CD4-positive, alpha-beta T cell (primary cell): Measurements from ENCODE around the gene MMP20. TPM values are rescaled to one million over a fixed set of nuclear protein-coding genes. Genes with fewer than 3 reads are reported as not detected.

ENCODE experiments used
- ATAC-seq: fragments of 200-7000 bp; cut with Tn5 transposase; one replicate; pipeline ENCODE4 v1.10.0; 2022; ENCODE audit warnings: mild to moderate bottlenecking; ENCODE audit not compliant: poor library complexity
- CTCF ChIA-PET: fragments of 350-600 bp; sonication (Branson Sonifier 250); formaldehyde crosslinking; loops from one replicate; lab custom pipeline; 2021; ENCODE audit warnings: antibody characterized with exemption, inconsistent platforms; lab: Charles Lee
- POLR2A ChIA-PET: fragments of 350-600 bp; sonication (Branson Sonifier 250); formaldehyde crosslinking; loops from one replicate; lab custom pipeline; 2021; ENCODE audit warnings: antibody characterized with exemption, inconsistent platforms; lab: Charles Lee
- DNase-seq, 14 experiments: peaks; one replicate each; pipeline ENCODE4 v3.0.0-alpha.2; 2013 to 2020; ENCODE audit warnings: mixed read lengths in 2 of 14
- H3K27ac ChIP-seq, 2 donors: one replicate each; pipeline versions ENCODE4 v1.5.1 to v1.7.0; 2013; ENCODE audit warnings: low read length in 2 of 2, low read depth in 1 of 2, mild to moderate bottlenecking in 1 of 2
- H3K27me3 ChIP-seq, 2 experiments: 1 replicate in 1 of 2; 2 replicates in 1 of 2; pipeline versions ENCODE4 v1.6.1 to v1.7.0; 2013; ENCODE audit warnings: low read length in 2 of 2, control low read depth in 1 of 2, mild to moderate bottlenecking in 1 of 2, moderate library complexity in 1 of 2; ENCODE audit not compliant: insufficient read depth in 2 of 2, control insufficient read depth in 1 of 2
- H3K36me3 ChIP-seq: one replicate; pipeline ENCODE4 v1.6.1; 2013; ENCODE audit warnings: low read length, control low read depth; ENCODE audit not compliant: insufficient read depth
- H3K4me1 ChIP-seq: one replicate; pipeline ENCODE4 v1.6.1; 2013; ENCODE audit warnings: low read length, control low read depth; ENCODE audit not compliant: insufficient read depth
- H3K4me3 ChIP-seq: one replicate; pipeline ENCODE4 v1.5.1; 2013; ENCODE audit warnings: mild to moderate bottlenecking, low read length, moderate library complexity
- H3K9me3 ChIP-seq, 2 experiments: 1 replicate in 1 of 2; 2 replicates in 1 of 2; pipeline versions ENCODE4 v1.6.1 to v1.7.0; 2013; ENCODE audit warnings: low read length in 2 of 2, mild to moderate bottlenecking in 2 of 2, control low read depth in 1 of 2, moderate library complexity in 1 of 2; ENCODE audit not compliant: control insufficient read depth in 1 of 2, insufficient read depth in 1 of 2
- H3K27ac Mint-ChIP-seq: one replicate; pipeline ENCODE4 v1.8.0; 2020; ENCODE audit warnings: mixed read lengths
- H3K27me3 Mint-ChIP-seq: one replicate; pipeline ENCODE4 v1.8.0; 2021; ENCODE audit warnings: mixed read lengths
- H3K36me3 Mint-ChIP-seq: one replicate; pipeline ENCODE4 v1.8.0; 2021; ENCODE audit warnings: low read depth, mixed read lengths
- H3K4me1 Mint-ChIP-seq: one replicate; pipeline ENCODE4 v1.8.0; 2021; ENCODE audit warnings: low read depth, mixed read lengths
- H3K4me3 Mint-ChIP-seq: one replicate; pipeline ENCODE4 v1.8.0; 2020; ENCODE audit warnings: mild to moderate bottlenecking, mixed read lengths
- H3K9me3 Mint-ChIP-seq: one replicate; pipeline ENCODE4 v1.8.0; 2020; ENCODE audit warnings: mixed read lengths
- intact Hi-C, 2 experiments: fragments of 100-400 bp; cut with DNase I in 1 of 2; cut with micrococcal nuclease in 1 of 2; formaldehyde crosslinking; loops; one replicate each; pipeline versions ENCODE4 v1.15.1 to v1.9.0; 2023 to 2025; cut with DNase I, micrococcal nuclease
- total RNA-seq, 174 experiments: library from RNA in 2 of 174; stranded (reverse) in 2 of 174; gene quantifications; one replicate each; pipeline ENCODE4 v1.2.3 and lab custom pipeline; 2021 to 2026
- TF ChIP-seq, protein P1 (sequence below): fragments of 200-600 bp; IDR thresholded peaks from one replicate; pipeline ENCODE4 v1.8.0; 2022; ENCODE audit warnings: antibody characterized with exemption, mild to moderate bottlenecking

Gene MMP20
- total RNA-seq, 2 experiments from 2014 or later: not detected

DNA sequence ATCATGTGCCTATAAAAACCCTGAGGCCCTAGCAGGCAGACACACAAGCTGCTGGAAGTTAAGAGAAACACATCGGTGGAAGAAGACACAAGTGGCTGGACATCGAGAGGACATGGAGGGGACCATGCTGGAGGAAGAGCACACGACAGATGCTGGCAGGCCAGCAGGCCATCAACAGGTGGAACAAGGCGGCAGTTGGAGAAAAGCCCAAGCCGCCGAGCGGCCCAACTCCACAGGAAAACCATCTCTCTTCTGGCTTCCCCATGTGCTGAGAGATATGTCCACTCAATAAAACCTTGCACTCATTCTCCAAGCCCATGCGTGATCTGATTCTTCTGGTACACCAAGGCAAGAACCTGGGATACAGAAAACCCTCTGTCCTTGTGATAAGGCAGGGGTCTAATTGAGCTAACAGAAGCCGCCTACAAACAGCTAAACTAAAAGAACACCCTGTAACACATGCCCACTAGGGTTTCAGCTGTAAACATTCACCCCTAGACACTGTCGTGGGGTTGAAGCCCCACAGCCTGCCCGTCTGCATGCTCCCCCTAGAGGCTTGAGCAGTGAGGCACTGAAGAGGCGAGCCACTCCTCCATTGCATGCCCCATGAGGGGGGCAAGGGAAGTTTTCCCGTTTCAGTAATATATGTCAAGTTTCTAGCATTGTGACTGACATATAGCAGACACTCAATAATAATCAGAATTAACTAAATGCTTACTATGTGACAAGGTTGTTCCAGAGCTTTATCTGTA lies 39.0 kb upstream of the MMP20 start:
- ChIA-PET CTCF (no interaction called here), POLR2A (no interaction called here)
- Mint-ChIP-seq H3K4me3 (no peak overlapping the region), H3K27ac (no peak overlapping the region), H3K27me3 (peaks cover 20% of the 10 kb centered on the region), H3K4me1 (no peaks in the 10 kb centered on the region), H3K9me3 (no peaks in the 10 kb centered on the region), H3K36me3 (no peaks in the 10 kb centered on the region)
- Histone ChIP-seq H3K9me3 (no peaks in the 10 kb centered on the region), H3K4me3 (no peak overlapping the region), H3K27ac (no peak overlapping the region), H3K4me1 (no peaks in the 10 kb centered on the region), H3K36me3 (no peaks in the 10 kb centered on the region), H3K27me3 (no peaks in the 10 kb centered on the region)
- intact Hi-C loops: loop anchor here in 1 of 2 experiments (2.0 kb wide), 1 partner anchor 375 kb away; no protein-coding TSS in a partner anchor
- DNase-seq: peak in 5 of 14 experiments; percentile 2 to 24 (median 4)
- TF ChIP-seq, protein P1, sequence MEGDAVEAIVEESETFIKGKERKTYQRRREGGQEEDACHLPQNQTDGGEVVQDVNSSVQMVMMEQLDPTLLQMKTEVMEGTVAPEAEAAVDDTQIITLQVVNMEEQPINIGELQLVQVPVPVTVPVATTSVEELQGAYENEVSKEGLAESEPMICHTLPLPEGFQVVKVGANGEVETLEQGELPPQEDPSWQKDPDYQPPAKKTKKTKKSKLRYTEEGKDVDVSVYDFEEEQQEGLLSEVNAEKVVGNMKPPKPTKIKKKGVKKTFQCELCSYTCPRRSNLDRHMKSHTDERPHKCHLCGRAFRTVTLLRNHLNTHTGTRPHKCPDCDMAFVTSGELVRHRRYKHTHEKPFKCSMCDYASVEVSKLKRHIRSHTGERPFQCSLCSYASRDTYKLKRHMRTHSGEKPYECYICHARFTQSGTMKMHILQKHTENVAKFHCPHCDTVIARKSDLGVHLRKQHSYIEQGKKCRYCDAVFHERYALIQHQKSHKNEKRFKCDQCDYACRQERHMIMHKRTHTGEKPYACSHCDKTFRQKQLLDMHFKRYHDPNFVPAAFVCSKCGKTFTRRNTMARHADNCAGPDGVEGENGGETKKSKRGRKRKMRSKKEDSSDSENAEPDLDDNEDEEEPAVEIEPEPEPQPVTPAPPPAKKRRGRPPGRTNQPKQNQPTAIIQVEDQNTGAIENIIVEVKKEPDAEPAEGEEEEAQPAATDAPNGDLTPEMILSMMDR: no peak
- peak; percentile 48 for ATAC-seq

GRCh38 chr11:102662607-102663006 lies 37.5 kb upstream of the MMP20 start:
- Mint-ChIP-seq H3K27ac (no peak overlapping the region), H3K4me1 (no peaks in the 10 kb centered on the region), H3K4me3 (no peak overlapping the region), H3K36me3 (no peaks in the 10 kb centered on the region), H3K9me3 (no peaks in the 10 kb centered on the region), H3K27me3 (peaks cover 27% of the 10 kb centered on the region)
- no peak for ATAC-seq
- no peaks in the 10 kb centered on the region for H3K4me1 ChIP-seq
- no peak for DNase-seq
- no peak overlapping the region for H3K27ac ChIP-seq
- no peaks in the 10 kb centered on the region for H3K27me3 ChIP-seq
- ChIA-PET CTCF (no interaction called here), POLR2A (no interaction called here)
- no peak overlapping the region for H3K4me3 ChIP-seq
- intact Hi-C loops: no loop called here
- H3K9me3 ChIP-seq: no peaks in the 10 kb centered on the region
- no peaks in the 10 kb centered on the region for H3K36me3 ChIP-seq
- TF ChIP-seq, protein P1: no peak

GRCh38 chr11:102661040-102661439 lies 35.9 kb upstream of the MMP20 start:
- Mint-ChIP-seq H3K4me3 (no peak overlapping the region), H3K36me3 (no peaks in the 10 kb centered on the region), H3K27me3 (peaks cover 41% of the 10 kb centered on the region), H3K4me1 (no peaks in the 10 kb centered on the region), H3K27ac (no peak overlapping the region), H3K9me3 (no peaks in the 10 kb centered on the region)
- ChIA-PET CTCF (no interaction called here), POLR2A (interaction anchor here (0.6 kb wide), 1 partner anchor 10 kb away, joined by 3 read pairs; no protein-coding TSS in a partner anchor)
- no peaks in the 10 kb centered on the region for H3K4me1 ChIP-seq
- intact Hi-C loops: no loop called here
- H3K4me3 ChIP-seq: no peak overlapping the region
- TF ChIP-seq, protein P1: no peak
- DNase-seq: no peak
- no peaks in the 10 kb centered on the region for H3K27me3 ChIP-seq
- no peak for ATAC-seq
- H3K27ac ChIP-seq: no peak overlapping the region
- H3K36me3 ChIP-seq: no peaks in the 10 kb centered on the region
- no peaks in the 10 kb centered on the region for H3K9me3 ChIP-seq
